Measurements from ENCODE around the gene SV2C. TPM values are rescaled to one million over a fixed set of nuclear protein-coding genes. Genes with fewer than 3 reads are reported as not detected.

SV2C gene
- polyA plus RNA-seq, 1 donor (not counting 4 experiments of a cell fraction or from before 2014, with no cell fraction given) = 0.34 TPM

DNA sequence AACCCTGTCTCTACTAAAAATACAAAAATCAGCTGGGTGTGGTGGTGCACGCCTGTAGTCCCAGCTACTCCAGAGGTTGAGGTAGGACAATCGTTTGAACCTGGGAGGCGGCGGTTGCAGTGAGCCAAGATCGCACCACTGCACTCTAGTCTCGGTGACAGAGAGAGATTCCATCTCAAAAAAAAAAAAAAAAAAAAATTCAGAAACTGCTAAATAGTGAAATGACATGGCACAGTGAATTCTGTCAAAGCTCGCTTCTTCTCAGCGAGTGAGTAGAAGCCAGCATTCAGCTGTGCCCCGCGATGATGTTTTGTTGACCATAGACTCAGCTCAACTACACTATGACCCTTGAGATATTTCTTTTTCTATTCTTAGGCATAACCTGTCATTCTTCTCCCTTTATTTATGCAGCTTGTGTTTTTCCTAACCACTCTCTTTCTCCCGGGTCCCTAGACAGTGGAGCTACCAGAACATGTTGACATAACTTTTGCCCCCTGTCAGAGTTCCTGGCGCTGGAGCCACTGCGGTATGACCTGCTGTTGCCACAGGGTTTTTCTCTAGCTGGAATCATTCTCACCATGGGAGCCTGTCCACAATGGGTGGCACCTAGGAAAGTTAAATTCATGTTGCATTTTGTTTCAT lies 306.5 kb downstream of the SV2C start:
- H3K9me1 ChIP-seq (ENCODE audit: control insufficient read depth, extremely low read depth, insufficient read depth, low read length) = no peaks in the 10 kb centered on the region
- H3K9ac ChIP-seq (ENCODE audit: control insufficient read depth, extremely low read depth, insufficient read depth, low read length) = no peak overlapping the region
- H3K4me1 ChIP-seq (ENCODE audit: control insufficient read depth, extremely low read depth, insufficient read depth, low read length) = no peaks in the 10 kb centered on the region
- no peaks in the 10 kb centered on the region for H3K27me3 ChIP-seq (ENCODE audit: control insufficient read depth, extremely low read depth, insufficient read depth, low read length)
- dilution Hi-C loops (cut with MboI; ENCODE audit: extremely low pct_ligation_motif_present, low sequenced_read_pairs) = no loop called here
- no peaks in the 10 kb centered on the region for H3K36me3 ChIP-seq (ENCODE audit: control insufficient read depth in 2 of 2, extremely low read depth in 1 of 2, insufficient read depth in 2 of 2, low read length in 2 of 2)
- no peaks in the 10 kb centered on the region for H3K9me3 ChIP-seq (ENCODE audit: control insufficient read depth, low read depth, low read length)
- no peak overlapping the region for H2AFZ ChIP-seq (ENCODE audit: control insufficient read depth, low read length)
- TF ChIP-seq, protein P1, sequence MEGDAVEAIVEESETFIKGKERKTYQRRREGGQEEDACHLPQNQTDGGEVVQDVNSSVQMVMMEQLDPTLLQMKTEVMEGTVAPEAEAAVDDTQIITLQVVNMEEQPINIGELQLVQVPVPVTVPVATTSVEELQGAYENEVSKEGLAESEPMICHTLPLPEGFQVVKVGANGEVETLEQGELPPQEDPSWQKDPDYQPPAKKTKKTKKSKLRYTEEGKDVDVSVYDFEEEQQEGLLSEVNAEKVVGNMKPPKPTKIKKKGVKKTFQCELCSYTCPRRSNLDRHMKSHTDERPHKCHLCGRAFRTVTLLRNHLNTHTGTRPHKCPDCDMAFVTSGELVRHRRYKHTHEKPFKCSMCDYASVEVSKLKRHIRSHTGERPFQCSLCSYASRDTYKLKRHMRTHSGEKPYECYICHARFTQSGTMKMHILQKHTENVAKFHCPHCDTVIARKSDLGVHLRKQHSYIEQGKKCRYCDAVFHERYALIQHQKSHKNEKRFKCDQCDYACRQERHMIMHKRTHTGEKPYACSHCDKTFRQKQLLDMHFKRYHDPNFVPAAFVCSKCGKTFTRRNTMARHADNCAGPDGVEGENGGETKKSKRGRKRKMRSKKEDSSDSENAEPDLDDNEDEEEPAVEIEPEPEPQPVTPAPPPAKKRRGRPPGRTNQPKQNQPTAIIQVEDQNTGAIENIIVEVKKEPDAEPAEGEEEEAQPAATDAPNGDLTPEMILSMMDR (optimal IDR thresholded peaks at IDR 0.05 in 1 of 3, IDR thresholded peaks at IDR 0.05 in 1 of 3, conservative IDR thresholded peaks at IDR 0.05 in 1 of 3; ENCODE audit: extremely low read depth in 1 of 3, insufficient read depth in 2 of 3, low read length in 3 of 3) = no peak
- no peak for TF ChIP-seq EZH2 (IDR thresholded peaks at IDR 0.05; ENCODE audit: low read length)
- no peaks in the 10 kb centered on the region for H3K79me2 ChIP-seq (ENCODE audit: control insufficient read depth, insufficient read depth, low read length)
- H4K20me1 ChIP-seq (ENCODE audit: control insufficient read depth, extremely low read depth, insufficient read depth, low read length) = no peaks in the 10 kb centered on the region
- H3K27ac ChIP-seq (ENCODE audit: control insufficient read depth, insufficient read depth, low read length) = no peak overlapping the region
- no peak for FAIRE-seq
- no peak overlapping the region for H3K4me2 ChIP-seq (ENCODE audit: control insufficient read depth, extremely low read depth, insufficient read depth, low read depth, low read length)
- no peak for DNase-seq (ENCODE audit: low read depth, low spot score)
- no peak overlapping the region for H3K4me3 ChIP-seq (ENCODE audit: control insufficient read depth in 2 of 3, extremely low read depth in 1 of 3, insufficient read depth in 2 of 3, low read depth in 1 of 3, low read length in 3 of 3)

DNA sequence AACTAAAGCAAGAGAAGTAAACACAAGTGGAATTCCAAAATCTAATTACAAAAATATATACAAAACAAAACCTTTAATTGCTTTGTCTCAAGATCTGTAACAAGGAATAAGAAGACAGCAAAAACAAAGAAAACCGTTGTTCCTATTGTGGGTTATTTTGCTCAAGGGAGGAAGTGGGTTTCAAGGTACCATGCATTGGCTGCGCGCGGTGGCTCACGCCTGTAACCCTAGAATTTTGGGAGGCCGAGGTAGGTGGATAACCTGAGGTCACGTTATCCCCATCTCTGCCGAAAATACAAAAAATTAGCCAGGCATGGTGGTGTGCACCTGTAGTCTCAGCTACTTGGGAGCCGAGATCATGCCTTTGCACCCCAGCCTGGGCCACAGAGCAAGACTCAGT lies 307.8 kb downstream of the SV2C start:
- Histone ChIP-seq H4K20me1 (ENCODE audit: control insufficient read depth, extremely low read depth, insufficient read depth, low read length) (no peaks in the 10 kb centered on the region), H3K36me3 (ENCODE audit: control insufficient read depth in 2 of 2, extremely low read depth in 1 of 2, insufficient read depth in 2 of 2, low read length in 2 of 2) (no peaks in the 10 kb centered on the region), H3K9ac (ENCODE audit: control insufficient read depth, extremely low read depth, insufficient read depth, low read length) (no peak overlapping the region), H3K4me1 (ENCODE audit: control insufficient read depth, extremely low read depth, insufficient read depth, low read length) (no peaks in the 10 kb centered on the region), H3K27me3 (ENCODE audit: control insufficient read depth, extremely low read depth, insufficient read depth, low read length) (no peaks in the 10 kb centered on the region), H3K9me3 (ENCODE audit: control insufficient read depth, low read depth, low read length) (no peaks in the 10 kb centered on the region), H3K27ac (ENCODE audit: control insufficient read depth, insufficient read depth, low read length) (no peak overlapping the region), H3K79me2 (ENCODE audit: control insufficient read depth, insufficient read depth, low read length) (no peaks in the 10 kb centered on the region), H3K9me1 (ENCODE audit: control insufficient read depth, extremely low read depth, insufficient read depth, low read length) (no peaks in the 10 kb centered on the region), H2AFZ (ENCODE audit: control insufficient read depth, low read length) (no peak overlapping the region), H3K4me2 (ENCODE audit: control insufficient read depth, extremely low read depth, insufficient read depth, low read depth, low read length) (no peak overlapping the region), H3K4me3 (ENCODE audit: control insufficient read depth in 2 of 3, extremely low read depth in 1 of 3, insufficient read depth in 2 of 3, low read depth in 1 of 3, low read length in 3 of 3) (no peak overlapping the region)
- no peak for TF ChIP-seq EZH2 (IDR thresholded peaks at IDR 0.05; ENCODE audit: low read length)
- FAIRE-seq = no peak
- dilution Hi-C loops (cut with MboI; ENCODE audit: extremely low pct_ligation_motif_present, low sequenced_read_pairs) = no loop called here
- DNase-seq (ENCODE audit: low read depth, low spot score) = no peak

Measured in keratinocyte (primary cell).